ENCODE results near the gene ARX. TPM values are rescaled to one million over a fixed set of nuclear protein-coding genes. Genes with fewer than 3 reads are reported as not detected.
A peak's percentile ranks its signal among the peaks of the same experiment; 100 is the strongest.

Gene ARX
- total RNA-seq, 1 donor from 2014 or later: not detected

- Histone ChIP-seq H4K20me1 (ENCODE audit: insufficient read depth, low read length) (peaks cover 11% of the 10 kb centered on the region), H3K79me2 (ENCODE audit: insufficient read depth, low read length) (peaks cover 7% of the 10 kb centered on the region), H3K27ac (ENCODE audit: low read depth, low read length) (no peak overlapping the region), H3K4me1 (ENCODE audit: insufficient read depth, low read length) (no peaks in the 10 kb centered on the region), H3K9ac (ENCODE audit: low read length) (no peak overlapping the region), H2AFZ (ENCODE audit: low read depth, low read length) (no peak overlapping the region), H3K9me3 (ENCODE audit: insufficient read depth, low read depth, low read length) (no peaks in the 10 kb centered on the region), H3K27me3 (ENCODE audit: insufficient read depth, low read length) (peaks cover 56% of the 10 kb centered on the region), H3K4me2 (ENCODE audit: low read length) (peak overlapping the region; percentile 30), H3K36me3 (ENCODE audit: insufficient read depth, low read length) (no peaks in the 10 kb centered on the region), H3K4me3 (ENCODE audit: insufficient read depth, low read depth, low read length) (no peak overlapping the region)
- FAIRE-seq (no peak), DNase-seq (ENCODE audit: low read depth) (no peak)
- no peak for TF ChIP-seq EZH2 (IDR thresholded peaks at IDR 0.05; ENCODE audit: insufficient read depth, low read length)
- no peak for TF ChIP-seq CTCF (IDR thresholded peaks at IDR 0.05; ENCODE audit: insufficient read depth, low read depth, low read length)
- Mint-ChIP-seq H3K9me3 (ENCODE audit: unreplicated experiment) (peaks cover 2% of the 10 kb centered on the region), H3K4me1 (ENCODE audit: low read depth, unreplicated experiment) (no peaks in the 10 kb centered on the region), H3K36me3 (ENCODE audit: low read depth, unreplicated experiment) (no peaks in the 10 kb centered on the region), H3K27me3 (ENCODE audit: low read depth, unreplicated experiment) (peaks cover 49% of the 10 kb centered on the region), H3K27ac (ENCODE audit: unreplicated experiment) (no peak overlapping the region), H3K4me3 (ENCODE audit: unreplicated experiment) (peak overlapping the region; percentile 47)
Measured at GRCh38 chrX:25006586-25007058, 9.1 kb downstream of the ARX start.

- no peak for FAIRE-seq
- H3K4me3 ChIP-seq (ENCODE audit: insufficient read depth, low read depth, low read length): no peak overlapping the region
Measured at GRCh38 chrX:25005382-25006185, 10.2 kb downstream of the ARX start.

More at GRCh38 chrX:25005382-25006185, 10.2 kb downstream of the ARX start:
- peaks cover 8% of the 10 kb centered on the region for H4K20me1 ChIP-seq (ENCODE audit: insufficient read depth, low read length)
- no peaks in the 10 kb centered on the region for H3K4me1 Mint-ChIP-seq (ENCODE audit: low read depth, unreplicated experiment)
- H3K27ac ChIP-seq (ENCODE audit: low read depth, low read length): no peak overlapping the region
- H3K36me3 Mint-ChIP-seq (ENCODE audit: low read depth, unreplicated experiment): no peaks in the 10 kb centered on the region
- no peak overlapping the region for H3K9ac ChIP-seq (ENCODE audit: low read length)
- no peak overlapping the region for H3K4me3 Mint-ChIP-seq (ENCODE audit: unreplicated experiment)
- no peak overlapping the region for H3K27ac Mint-ChIP-seq (ENCODE audit: unreplicated experiment)
- peaks cover 6% of the 10 kb centered on the region for H3K79me2 ChIP-seq (ENCODE audit: insufficient read depth, low read length)
- no peak for DNase-seq (ENCODE audit: low read depth)
- H3K9me3 Mint-ChIP-seq (ENCODE audit: unreplicated experiment): peaks cover 2% of the 10 kb centered on the region
- H2AFZ ChIP-seq (ENCODE audit: low read depth, low read length): no peak overlapping the region
- peaks cover 52% of the 10 kb centered on the region for H3K27me3 Mint-ChIP-seq (ENCODE audit: low read depth, unreplicated experiment)
- TF ChIP-seq CTCF (IDR thresholded peaks at IDR 0.05; ENCODE audit: insufficient read depth, low read depth, low read length) (no peak), EZH2 (IDR thresholded peaks at IDR 0.05; ENCODE audit: insufficient read depth, low read length) (peak; percentile 59)
- H3K9me3 ChIP-seq (ENCODE audit: insufficient read depth, low read depth, low read length): no peaks in the 10 kb centered on the region
- H3K4me1 ChIP-seq (ENCODE audit: insufficient read depth, low read length): no peaks in the 10 kb centered on the region
- H3K27me3 ChIP-seq (ENCODE audit: insufficient read depth, low read length): peaks cover 50% of the 10 kb centered on the region
- H3K4me2 ChIP-seq (ENCODE audit: low read length): peak overlapping the region; percentile 60
- H3K36me3 ChIP-seq (ENCODE audit: insufficient read depth, low read length): no peaks in the 10 kb centered on the region
